ENCODE results near the gene MAP1B. TPM values are rescaled to one million over a fixed set of nuclear protein-coding genes. Genes with fewer than 3 reads are reported as not detected.

The MAP1B gene
- total and polyA plus RNA-seq, 9 of the 15 experiments (the other 6 are each of a cell fraction or from before 2014, with no cell fraction given): 5.2 to 66.1 (median 17.3) TPM

- no peaks in the 10 kb centered on the region for H3K36me3 ChIP-seq (ENCODE audit: control insufficient read depth, insufficient read depth, low read length)
- no peak overlapping the region for H3K4me3 ChIP-seq
- no peaks in the 10 kb centered on the region for H3K9me1 ChIP-seq (ENCODE audit: control insufficient read depth, insufficient read depth, low read length)
- no peak for TF ChIP-seq FOXP4 (CRISPR knock-in tag; IDR thresholded peaks at IDR 0.05; ENCODE audit: borderline replicate concordance)
- no peak for TF ChIP-seq TBP (optimal IDR thresholded peaks at IDR 0.05; ENCODE audit: low read depth, low read length)
- TF ChIP-seq TEAD1 (CRISPR knock-in tag; IDR thresholded peaks at IDR 0.05): no peak
- TF ChIP-seq ZNF436 (CRISPR knock-in tag; IDR thresholded peaks at IDR 0.05): no peak
- no peak for TF ChIP-seq KAT7 (CRISPR knock-in tag; IDR thresholded peaks at IDR 0.05; ENCODE audit: borderline replicate concordance)
- no peak for TF ChIP-seq C11orf30 (IDR thresholded peaks at IDR 0.05; ENCODE audit: low read depth)
- no TSS peak for BruUV-seq (replicated peaks)
- intact Hi-C loops (cut with micrococcal nuclease) (no loop called here), in situ Hi-C loops (cut with MboI) (no loop called here)
- FAIRE-seq: no peak
- DNase-seq (ENCODE audit: extremely low read depth in 1 of 4, low spot score in 3 of 4): no peak
- H3K9ac ChIP-seq (ENCODE audit: insufficient read depth in 1 of 2, low read depth in 2 of 2, low read length in 2 of 2): no peak overlapping the region
- ChIA-PET CTCF (ENCODE audit: low intra/inter-chr PET ratio) (no interaction called here), POLR2A (no interaction called here)
- no peak overlapping the region for H2AFZ ChIP-seq (ENCODE audit: low read depth, low read length)
- no peak overlapping the region for H3K4me2 ChIP-seq (ENCODE audit: insufficient read depth, low read length)
- no peaks in the 10 kb centered on the region for H3K79me2 ChIP-seq (ENCODE audit: control insufficient read depth, insufficient read depth, low read length)
- 0% methylated on average over 1 of the region's 1 CpG for WGBS (ENCODE audit: insufficient coverage, low coverage, missing lambda C conversion rate)
- peaks cover 4% of the 10 kb centered on the region in 2 experiments; a peak in 2 of 5 replicates for H3K4me1 ChIP-seq (replicated peaks in 1 of 2; ENCODE audit: control insufficient read depth in 2 of 2, insufficient read depth in 2 of 2, low read length in 2 of 2)
- no peak overlapping the region for H3K27ac ChIP-seq (ENCODE audit: extremely low read depth, low read depth, low read length)
- H3K9me3 ChIP-seq (replicated peaks; ENCODE audit: control insufficient read depth, insufficient read depth, low read depth, low read length): no peaks in the 10 kb centered on the region
- peaks cover 12 to 18% of the 10 kb centered on the region in 2 experiments; a peak in 4 of 5 replicates for H3K27me3 ChIP-seq (ENCODE audit: control insufficient read depth in 2 of 2, insufficient read depth in 2 of 2, low read length in 2 of 2)
- 0 out of 2 replicates have a peak, but pooled peaks cover 4% of the 10 kb centered on the region for H4K20me1 ChIP-seq (replicated peaks; ENCODE audit: control insufficient read depth, insufficient read depth, low read length)
- ATAC-seq: no peak
These were observed 35.4 kb upstream of the MAP1B start for GRCh38 chr5:72071906-72072305.

All from K562 (cell line).